IPS-20b (cell line): ENCODE results near the gene RUNX3.
"Not testable (repeated sequence)": the region's sequence is repeated elsewhere in the genome, so short reads cannot be mapped to it uniquely, and the experiment has no call there.

Source experiments
- H3K27ac ChIP-seq: one replicate; pipeline ENCODE4 v1.5.1; 2013; ENCODE audit warnings: low read length
- H3K27me3 ChIP-seq: 2 replicates; pipeline ENCODE4 v1.6.1; 2013; ENCODE audit warnings: mild to moderate bottlenecking, low read length, inconsistent platforms; ENCODE audit not compliant: insufficient read depth
- H3K36me3 ChIP-seq: 2 replicates; pipeline ENCODE4 v1.6.1; 2013; ENCODE audit warnings: low read depth, mild to moderate bottlenecking, inconsistent platforms, low read length, moderate library complexity; ENCODE audit not compliant: insufficient read depth
- H3K4me1 ChIP-seq: 2 replicates; pipeline ENCODE4 v1.6.1; 2013; ENCODE audit warnings: mild to moderate bottlenecking, control low read depth, inconsistent platforms, low read length, moderate library complexity; ENCODE audit not compliant: insufficient read depth
- H3K4me3 ChIP-seq: 2 replicates; pipeline ENCODE4 v1.5.1; 2013; ENCODE audit warnings: mild to moderate bottlenecking, low read length, inconsistent platforms
- H3K9ac ChIP-seq: 2 replicates; pipeline ENCODE4 v1.6.1; 2013; ENCODE audit warnings: low read depth, mild to moderate bottlenecking, inconsistent platforms, low read length, moderate library complexity
- H3K9me3 ChIP-seq: 2 replicates; pipeline ENCODE4 v1.6.1; 2013; ENCODE audit warnings: mild to moderate bottlenecking, low read depth, low read length, inconsistent platforms; ENCODE audit not compliant: insufficient read depth

RUNX3 gene

GRCh38 chr1:24913274-24913604, 16.8 kb downstream of the RUNX3 start:
- H3K9me3 ChIP-seq: no peaks in the 10 kb centered on the region
- no peak overlapping the region for H3K4me3 ChIP-seq
- H3K27ac ChIP-seq: no peak overlapping the region
- H3K9ac ChIP-seq: no peak overlapping the region
- no peaks in the 10 kb centered on the region for H3K4me1 ChIP-seq
- H3K36me3 ChIP-seq: no peaks in the 10 kb centered on the region
- H3K27me3 ChIP-seq: no peaks in the 10 kb centered on the region

GRCh38 chr1:24912376-24913273, 17.5 kb downstream of the RUNX3 start:
- H3K9me3 ChIP-seq: no peaks in the 10 kb centered on the region
- H3K27ac ChIP-seq: no peak overlapping the region
- H3K27me3 ChIP-seq: no peaks in the 10 kb centered on the region
- H3K4me3 ChIP-seq: no peak overlapping the region
- no peak overlapping the region for H3K9ac ChIP-seq
- no peaks in the 10 kb centered on the region for H3K36me3 ChIP-seq
- no peaks in the 10 kb centered on the region for H3K4me1 ChIP-seq

- H3K9ac ChIP-seq: no peak overlapping the region
- H3K27me3 ChIP-seq: no peaks in the 10 kb centered on the region
- H3K36me3 ChIP-seq: no peaks in the 10 kb centered on the region
- H3K4me3 ChIP-seq: no peak overlapping the region
- H3K9me3 ChIP-seq: no peaks in the 10 kb centered on the region
- H3K4me1 ChIP-seq: no peaks in the 10 kb centered on the region
- H3K27ac ChIP-seq: no peak overlapping the region
Measured at GRCh38 chr1:24911651-24912155, 18.4 kb downstream of the RUNX3 start.

- H3K4me3 ChIP-seq: no peak overlapping the region
- H3K36me3 ChIP-seq: no peaks in the 10 kb centered on the region
- no peaks in the 10 kb centered on the region for H3K27me3 ChIP-seq
- H3K4me1 ChIP-seq: no peaks in the 10 kb centered on the region
- no peak overlapping the region for H3K9ac ChIP-seq
- no peaks in the 10 kb centered on the region for H3K9me3 ChIP-seq
- H3K27ac ChIP-seq: no peak overlapping the region
Measured at GRCh38 chr1:24910751-24911650, 19.1 kb downstream of the RUNX3 start.

- Histone ChIP-seq H3K4me1 (no peaks in the 10 kb centered on the region), H3K36me3 (no peaks in the 10 kb centered on the region), H3K27ac (no peak overlapping the region), H3K4me3 (no peak overlapping the region), H3K27me3 (no peaks in the 10 kb centered on the region), H3K9ac (no peak overlapping the region), H3K9me3 (no peaks in the 10 kb centered on the region)
Measured at GRCh38 chr1:24910210-24910609, 19.9 kb downstream of the RUNX3 start.

- peak overlapping the region; percentile 32; the same call in 1 of the 2 replicates for H3K4me3 ChIP-seq
- H3K4me1 ChIP-seq: no peaks in the 10 kb centered on the region
- no peaks in the 10 kb centered on the region for H3K27me3 ChIP-seq
- H3K9ac ChIP-seq: no peak overlapping the region
- H3K36me3 ChIP-seq: no peaks in the 10 kb centered on the region
- no peaks in the 10 kb centered on the region for H3K9me3 ChIP-seq
- no peak overlapping the region for H3K27ac ChIP-seq
Measured at GRCh38 chr1:24909388-24909898, 20.6 kb downstream of the RUNX3 start.

- Histone ChIP-seq H3K4me3 (peak overlapping the region; percentile 32; the same call in 1 of the 2 replicates), H3K9ac (no peak overlapping the region), H3K27ac (no peak overlapping the region), H3K27me3 (no peaks in the 10 kb centered on the region), H3K9me3 (no peaks in the 10 kb centered on the region), H3K4me1 (no peaks in the 10 kb centered on the region), H3K36me3 (no peaks in the 10 kb centered on the region)
Measured at GRCh38 chr1:24908591-24909259, 21.4 kb downstream of the RUNX3 start.

- not testable (repeated sequence) for H3K27ac ChIP-seq, H3K9me3 ChIP-seq, H3K9ac ChIP-seq, H3K4me3 ChIP-seq, H3K27me3 ChIP-seq, H3K4me1 ChIP-seq, H3K36me3 ChIP-seq
Measured at GRCh38 chr1:24907587-24908294, 22.3 kb downstream of the RUNX3 start.

- no peaks in the 10 kb centered on the region for H3K36me3 ChIP-seq
- H3K9me3 ChIP-seq: no peaks in the 10 kb centered on the region
- no peak overlapping the region for H3K27ac ChIP-seq
- H3K9ac ChIP-seq: no peak overlapping the region
- no peaks in the 10 kb centered on the region for H3K27me3 ChIP-seq
- H3K4me1 ChIP-seq: no peaks in the 10 kb centered on the region
- H3K4me3 ChIP-seq: no peak overlapping the region
Measured at GRCh38 chr1:24906760-24907490, 23.2 kb downstream of the RUNX3 start.

GRCh38 chr1:24905979-24906720, 23.9 kb downstream of the RUNX3 start:
- H3K9ac ChIP-seq: no peak overlapping the region
- no peaks in the 10 kb centered on the region for H3K4me1 ChIP-seq
- H3K36me3 ChIP-seq: no peaks in the 10 kb centered on the region
- H3K27me3 ChIP-seq: no peaks in the 10 kb centered on the region
- no peak overlapping the region for H3K4me3 ChIP-seq
- no peaks in the 10 kb centered on the region for H3K9me3 ChIP-seq
- no peak overlapping the region for H3K27ac ChIP-seq
